ENCODE data around the gene CHRD.

The CHRD gene

GRCh38 chr3:184388164-184388935 is 8.5 kb downstream of the CHRD start:
- DNase-seq (no peak), ATAC-seq (ENCODE audit: insufficient read depth, low read depth) (no peak)
- Histone ChIP-seq H3K9ac (ENCODE audit: low read depth, low read length) (no peak overlapping the region), H3K4me2 (ENCODE audit: insufficient read depth, low read length) (no peak overlapping the region), H3K27ac (ENCODE audit: low read length) (no peak overlapping the region), H3K4me3 (ENCODE audit: low read depth in 1 of 2, low read length in 2 of 2) (no peak overlapping the region), H3K36me3 (ENCODE audit: insufficient read depth, low read length) (no peaks in the 10 kb centered on the region), H2AFZ (ENCODE audit: low read depth, low read length) (no peak overlapping the region), H3K9me3 (ENCODE audit: insufficient read depth, low read length, severe bottlenecking) (no peaks in the 10 kb centered on the region), H3K79me2 (ENCODE audit: insufficient read depth, low read length) (no peaks in the 10 kb centered on the region), H3K4me1 (ENCODE audit: insufficient read depth, low read length) (no peaks in the 10 kb centered on the region), H4K20me1 (ENCODE audit: insufficient read depth, low read length) (no peaks in the 10 kb centered on the region), H3K27me3 (ENCODE audit: insufficient read depth, low read length, poor library complexity) (no peaks in the 10 kb centered on the region)
- no peak for TF ChIP-seq EZH2 (IDR thresholded peaks at IDR 0.05; ENCODE audit: borderline replicate concordance, low read depth, low read length, severe bottlenecking)
- no peak for TF ChIP-seq CTCF (IDR thresholded peaks at IDR 0.05; ENCODE audit: borderline replicate concordance, extremely low read depth, low read length, poor library complexity, severe bottlenecking)

- H3K4me3 ChIP-seq (ENCODE audit: low read depth in 1 of 2, low read length in 2 of 2): no peak overlapping the region
- H2AFZ ChIP-seq (ENCODE audit: low read depth, low read length): no peak overlapping the region
- H3K27me3 ChIP-seq (ENCODE audit: insufficient read depth, low read length, poor library complexity): no peaks in the 10 kb centered on the region
- no peak for TF ChIP-seq CTCF (IDR thresholded peaks at IDR 0.05; ENCODE audit: borderline replicate concordance, extremely low read depth, low read length, poor library complexity, severe bottlenecking)
- TF ChIP-seq EZH2 (IDR thresholded peaks at IDR 0.05; ENCODE audit: borderline replicate concordance, low read depth, low read length, severe bottlenecking): no peak
- no peak overlapping the region for H3K4me2 ChIP-seq (ENCODE audit: insufficient read depth, low read length)
- H3K79me2 ChIP-seq (ENCODE audit: insufficient read depth, low read length): no peaks in the 10 kb centered on the region
- H3K9ac ChIP-seq (ENCODE audit: low read depth, low read length): no peak overlapping the region
- H4K20me1 ChIP-seq (ENCODE audit: insufficient read depth, low read length): no peaks in the 10 kb centered on the region
- ATAC-seq (ENCODE audit: insufficient read depth, low read depth): no peak
- H3K4me1 ChIP-seq (ENCODE audit: insufficient read depth, low read length): no peaks in the 10 kb centered on the region
- H3K36me3 ChIP-seq (ENCODE audit: insufficient read depth, low read length): no peaks in the 10 kb centered on the region
- no peak overlapping the region for H3K27ac ChIP-seq (ENCODE audit: low read length)
- no peak for DNase-seq
- no peaks in the 10 kb centered on the region for H3K9me3 ChIP-seq (ENCODE audit: insufficient read depth, low read length, severe bottlenecking)
These were observed 9.0 kb downstream of the CHRD start for GRCh38 chr3:184388936-184389230.

GRCh38 chr3:184389384-184389783 is 9.5 kb downstream of the CHRD start:
- no peak overlapping the region for H3K27ac ChIP-seq (ENCODE audit: low read length)
- DNase-seq (no peak), ATAC-seq (ENCODE audit: insufficient read depth, low read depth) (no peak)
- H3K9me3 ChIP-seq (ENCODE audit: insufficient read depth, low read length, severe bottlenecking): no peaks in the 10 kb centered on the region
- no peaks in the 10 kb centered on the region for H3K79me2 ChIP-seq (ENCODE audit: insufficient read depth, low read length)
- H3K9ac ChIP-seq (ENCODE audit: low read depth, low read length): no peak overlapping the region
- H2AFZ ChIP-seq (ENCODE audit: low read depth, low read length): no peak overlapping the region
- no peak overlapping the region for H3K4me2 ChIP-seq (ENCODE audit: insufficient read depth, low read length)
- no peaks in the 10 kb centered on the region for H3K27me3 ChIP-seq (ENCODE audit: insufficient read depth, low read length, poor library complexity)
- TF ChIP-seq CTCF (IDR thresholded peaks at IDR 0.05; ENCODE audit: borderline replicate concordance, extremely low read depth, low read length, poor library complexity, severe bottlenecking) (no peak), EZH2 (IDR thresholded peaks at IDR 0.05; ENCODE audit: borderline replicate concordance, low read depth, low read length, severe bottlenecking) (no peak)
- no peaks in the 10 kb centered on the region for H3K36me3 ChIP-seq (ENCODE audit: insufficient read depth, low read length)
- H4K20me1 ChIP-seq (ENCODE audit: insufficient read depth, low read length): no peaks in the 10 kb centered on the region
- H3K4me3 ChIP-seq (ENCODE audit: low read depth in 1 of 2, low read length in 2 of 2): no peak overlapping the region
- no peaks in the 10 kb centered on the region for H3K4me1 ChIP-seq (ENCODE audit: insufficient read depth, low read length)
